Stimulated activated CD8-positive, alpha-beta memory T cell treated with anti-CD3 and anti-CD28 coated beads, Interleukin-15, amount 100 ng/mL, for 48 hours (primary cell): ENCODE results near the gene SLC12A2.

ENCODE experiments used
- DNase-seq, 2 donors: peaks; one replicate each; pipeline ENCODE4 v3.0.0-alpha.2; 2020; ENCODE audit warnings: low read depth in 2 of 2

Gene SLC12A2

GRCh38 chr5:128097224-128097623 is 13.7 kb downstream of the SLC12A2 start:
- no peak for DNase-seq

- no peak for DNase-seq
Observed at GRCh38 chr5:128097781-128098180, 14.2 kb downstream of the SLC12A2 start.

- DNase-seq, result no peak
Observed at GRCh38 chr5:128099944-128100343, 16.4 kb downstream of the SLC12A2 start.

- no peak for DNase-seq
Observed at GRCh38 chr5:128100860-128101557, 17.4 kb downstream of the SLC12A2 start.

- DNase-seq, result no peak
Observed at GRCh38 chr5:128101676-128102075, 18.1 kb downstream of the SLC12A2 start.

GRCh38 chr5:128105203-128105602 is 21.6 kb downstream of the SLC12A2 start:
- no peak for DNase-seq

- no peak for DNase-seq
Observed at GRCh38 chr5:128109138-128109537, 25.6 kb downstream of the SLC12A2 start.

GRCh38 chr5:128109766-128110165 is 26.2 kb downstream of the SLC12A2 start:
- no peak for DNase-seq

GRCh38 chr5:128111818-128112448 is 28.4 kb downstream of the SLC12A2 start:
- no peak for DNase-seq

- DNase-seq, result no peak
Observed at GRCh38 chr5:128116445-128116844, 32.9 kb downstream of the SLC12A2 start.

- DNase-seq, result no peak
Observed at GRCh38 chr5:128118214-128118613, 34.6 kb downstream of the SLC12A2 start.

- no peak for DNase-seq
Observed at GRCh38 chr5:128121651-128122050, 38.1 kb downstream of the SLC12A2 start.

- no peak for DNase-seq
Observed at GRCh38 chr5:128123936-128124335, 40.4 kb downstream of the SLC12A2 start.

GRCh38 chr5:128126241-128126640 is 42.7 kb downstream of the SLC12A2 start:
- no peak for DNase-seq

GRCh38 chr5:128132499-128132898 is 48.9 kb downstream of the SLC12A2 start:
- DNase-seq, result no peak

GRCh38 chr5:128135286-128135685 is 51.7 kb downstream of the SLC12A2 start:
- no peak for DNase-seq

GRCh38 chr5:128143911-128144310 is 60.3 kb downstream of the SLC12A2 start:
- DNase-seq, result no peak

GRCh38 chr5:128144491-128144890 is 60.9 kb downstream of the SLC12A2 start:
- no peak for DNase-seq

- DNase-seq, result no peak
Observed at GRCh38 chr5:128146671-128147070, 63.1 kb downstream of the SLC12A2 start.

- DNase-seq, result no peak
Observed at GRCh38 chr5:128154943-128155342, 71.4 kb downstream of the SLC12A2 start.

GRCh38 chr5:128155776-128156175 is 72.2 kb downstream of the SLC12A2 start:
- DNase-seq, result no peak

GRCh38 chr5:128156521-128156920 is 73.0 kb downstream of the SLC12A2 start:
- no peak for DNase-seq

GRCh38 chr5:128158342-128158741 is 74.8 kb downstream of the SLC12A2 start:
- no peak for DNase-seq

GRCh38 chr5:128163991-128164390 is 80.4 kb downstream of the SLC12A2 start:
- DNase-seq, result no peak
